22Rv1 (cell line): ENCODE measurements around the gene UBE2E2.

ENCODE experiments used
- CTCF ChIP-seq: fragments of 450-650 bp; IDR thresholded peaks from 2 replicates; pipeline ENCODE4 v1.5.1; 2017; ENCODE audit warnings: mild to moderate bottlenecking
- ZFX ChIP-seq: fragments of 450-650 bp; IDR thresholded peaks from 2 replicates; pipeline ENCODE4 v1.6.1; 2017; ENCODE audit warnings: antibody characterized with exemption, borderline replicate concordance

GRCh38 chr3:23594894-23595670 is 392.0 kb downstream of the UBE2E2 start:
- TF ChIP-seq CTCF (no peak), ZFX (no peak)
